Esophagus muscularis mucosa (tissue), 4 donors: Measurements from ENCODE around the gene CNIH3.

Experiments
- EP300 ChIP-seq: sonication (generic); formaldehyde crosslinking; IDR thresholded peaks from one replicate; pipeline ENCODE4 v1.6.1; 2017; ENCODE audit warnings: antibody characterized with exemption
- POLR2A ChIP-seq: fragments of 450-650 bp; IDR thresholded peaks from one replicate; pipeline ENCODE4 v1.6.1; 2017; ENCODE audit warnings: antibody characterized with exemption, moderate library complexity, mild to moderate bottlenecking, low read depth
- TF ChIP-seq, protein P1 (sequence below), 3 experiments: fragments of 200-600 bp in 2 of 3; fragments of 450-650 bp in 1 of 3; sonication (generic) in 2 of 3; IDR thresholded peaks; one replicate each; pipeline ENCODE4 v1.5.1; 2017 to 2019; ENCODE audit warnings: antibody characterized with exemption in 3 of 3, mild to moderate bottlenecking in 2 of 3, moderate library complexity in 1 of 3

DNA sequence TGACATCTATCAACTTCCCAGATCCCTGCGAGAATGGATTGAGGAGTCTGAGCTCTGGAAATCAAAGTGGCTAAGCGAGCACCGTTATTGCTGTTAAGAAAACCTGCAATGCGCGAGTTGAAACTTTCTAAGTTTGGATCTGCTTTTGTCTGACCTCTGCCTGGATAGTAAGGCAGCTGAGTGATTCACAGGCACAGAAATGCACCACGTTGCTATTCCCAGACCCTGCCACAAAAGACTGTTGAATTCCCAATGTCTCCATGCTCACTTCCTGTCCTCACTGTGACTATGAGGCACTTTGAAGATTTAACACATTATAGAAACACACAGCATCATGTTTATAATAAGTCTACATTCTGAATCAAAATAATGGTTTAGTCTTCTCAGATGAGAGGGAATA is 27.1 kb upstream of the CNIH3 start:
- TF ChIP-seq, protein P1, sequence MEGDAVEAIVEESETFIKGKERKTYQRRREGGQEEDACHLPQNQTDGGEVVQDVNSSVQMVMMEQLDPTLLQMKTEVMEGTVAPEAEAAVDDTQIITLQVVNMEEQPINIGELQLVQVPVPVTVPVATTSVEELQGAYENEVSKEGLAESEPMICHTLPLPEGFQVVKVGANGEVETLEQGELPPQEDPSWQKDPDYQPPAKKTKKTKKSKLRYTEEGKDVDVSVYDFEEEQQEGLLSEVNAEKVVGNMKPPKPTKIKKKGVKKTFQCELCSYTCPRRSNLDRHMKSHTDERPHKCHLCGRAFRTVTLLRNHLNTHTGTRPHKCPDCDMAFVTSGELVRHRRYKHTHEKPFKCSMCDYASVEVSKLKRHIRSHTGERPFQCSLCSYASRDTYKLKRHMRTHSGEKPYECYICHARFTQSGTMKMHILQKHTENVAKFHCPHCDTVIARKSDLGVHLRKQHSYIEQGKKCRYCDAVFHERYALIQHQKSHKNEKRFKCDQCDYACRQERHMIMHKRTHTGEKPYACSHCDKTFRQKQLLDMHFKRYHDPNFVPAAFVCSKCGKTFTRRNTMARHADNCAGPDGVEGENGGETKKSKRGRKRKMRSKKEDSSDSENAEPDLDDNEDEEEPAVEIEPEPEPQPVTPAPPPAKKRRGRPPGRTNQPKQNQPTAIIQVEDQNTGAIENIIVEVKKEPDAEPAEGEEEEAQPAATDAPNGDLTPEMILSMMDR (IDR thresholded peaks at IDR 0.05), result no peak
- TF ChIP-seq EP300 (no peak), POLR2A (no peak)
